Measurements from ENCODE around the gene TCERG1L.

- TF ChIP-seq CTCF (IDR thresholded peaks at IDR 0.05; ENCODE audit: poor library complexity) (no peak), EZH2phosphoT487 (IDR thresholded peaks at IDR 0.05; ENCODE audit: low read depth, severe bottlenecking, unreplicated experiment) (no peak)
Measured at GRCh38 chr10:131096031-131096430, 215.5 kb downstream of the TCERG1L start.
